ENCODE results near the gene STK32C.

Gene STK32C

DNA sequence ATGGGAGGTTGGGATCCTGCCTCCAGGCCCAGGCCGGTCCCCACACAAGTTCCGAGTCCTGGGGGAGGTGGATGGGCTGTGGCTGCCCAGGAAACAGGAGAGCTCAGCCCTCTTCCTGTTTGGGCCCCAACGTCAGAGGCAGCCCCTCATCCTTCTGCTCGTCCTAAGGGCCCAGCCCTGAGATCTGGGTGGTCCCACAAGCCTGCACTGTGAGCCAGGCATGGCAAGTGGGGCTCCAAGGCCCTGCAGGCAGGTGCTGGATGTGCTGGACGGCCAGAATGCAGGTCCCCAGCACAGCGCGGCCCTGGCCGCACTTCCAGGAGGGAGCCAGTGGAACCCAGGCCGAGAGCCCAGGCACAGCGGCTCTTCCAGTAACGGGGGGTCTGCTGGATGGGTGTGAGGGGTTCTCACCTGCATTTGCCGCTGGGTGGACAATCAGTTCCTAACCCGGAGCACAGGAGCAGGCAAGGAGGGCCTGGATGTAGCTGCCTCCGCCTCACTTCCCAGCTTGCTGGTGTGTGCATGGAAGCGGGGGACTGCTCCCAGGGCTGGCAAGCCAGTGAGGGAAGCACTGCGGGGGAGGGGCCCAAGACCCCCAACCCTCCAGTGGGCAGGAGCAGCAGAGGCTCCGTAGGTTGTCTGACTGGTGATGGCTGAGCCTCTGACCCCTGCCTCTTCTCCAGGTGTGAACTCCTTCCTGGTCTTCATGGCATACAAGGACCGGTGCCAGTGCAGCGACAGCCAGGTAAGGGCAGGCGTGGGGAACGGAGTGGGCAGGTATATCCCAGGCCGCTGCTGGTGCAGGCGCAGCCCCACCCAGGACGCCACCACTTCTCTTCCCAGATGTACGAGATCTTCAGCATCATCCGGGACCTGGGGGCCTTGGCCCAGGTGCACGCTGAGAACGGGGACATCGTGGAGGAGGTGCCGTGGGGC lies 111.3 kb downstream of the STK32C start:
- Histone ChIP-seq H3K4ac (ENCODE audit: low read depth, low read length) (no peak overlapping the region), H3K23ac (ENCODE audit: low read length) (no peak overlapping the region), H3K4me3 (ENCODE audit: low read depth, low read length) (no peak overlapping the region), H3K4me2 (ENCODE audit: low read length) (no peak overlapping the region), H3K79me2 (ENCODE audit: control insufficient read depth, insufficient read depth, low read length, poor library complexity) (no peaks in the 10 kb centered on the region), H3K4me1 (ENCODE audit: control insufficient read depth in 1 of 2, insufficient read depth in 2 of 2, low read length in 2 of 2) (no peaks in the 10 kb centered on the region), H2BK12ac (ENCODE audit: low read length) (no peak overlapping the region), H3K9me3 (ENCODE audit: insufficient read depth, low read depth, low read length) (no peaks in the 10 kb centered on the region), H3K36me3 (ENCODE audit: control insufficient read depth in 1 of 2, insufficient read depth in 2 of 2, low read length in 2 of 2) (no peaks in the 10 kb centered on the region), H3K14ac (ENCODE audit: low read length) (no peak overlapping the region), H2BK120ac (ENCODE audit: insufficient read depth, low read length, poor library complexity) (no peak overlapping the region), H2AFZ (ENCODE audit: insufficient read depth, low read length, poor library complexity) (no peak overlapping the region), H3K79me1 (ENCODE audit: low read length) (no peaks in the 10 kb centered on the region), H3K27me3 (ENCODE audit: insufficient read depth, low read length) (no peaks in the 10 kb centered on the region), H3K27ac (ENCODE audit: low read depth, low read length) (no peak overlapping the region), H4K91ac (ENCODE audit: low read depth, low read length) (no peak overlapping the region), H4K12ac (ENCODE audit: low read depth, low read length) (no peak overlapping the region), H3K18ac (ENCODE audit: low read length) (no peak overlapping the region), H2BK5ac (ENCODE audit: low read depth, low read length, poor library complexity) (no peak overlapping the region), H2AK5ac (ENCODE audit: low read length) (no peak overlapping the region), H4K8ac (ENCODE audit: low read depth, low read length) (no peak overlapping the region), H3K9ac (ENCODE audit: low read length) (no peak overlapping the region)
- WGBS (ENCODE audit: extremely low coverage, insufficient coverage, insufficient read length), result no CpG with 5 or more reads among the region's 30 CpGs
- DNase-seq, result no peak

DNA sequence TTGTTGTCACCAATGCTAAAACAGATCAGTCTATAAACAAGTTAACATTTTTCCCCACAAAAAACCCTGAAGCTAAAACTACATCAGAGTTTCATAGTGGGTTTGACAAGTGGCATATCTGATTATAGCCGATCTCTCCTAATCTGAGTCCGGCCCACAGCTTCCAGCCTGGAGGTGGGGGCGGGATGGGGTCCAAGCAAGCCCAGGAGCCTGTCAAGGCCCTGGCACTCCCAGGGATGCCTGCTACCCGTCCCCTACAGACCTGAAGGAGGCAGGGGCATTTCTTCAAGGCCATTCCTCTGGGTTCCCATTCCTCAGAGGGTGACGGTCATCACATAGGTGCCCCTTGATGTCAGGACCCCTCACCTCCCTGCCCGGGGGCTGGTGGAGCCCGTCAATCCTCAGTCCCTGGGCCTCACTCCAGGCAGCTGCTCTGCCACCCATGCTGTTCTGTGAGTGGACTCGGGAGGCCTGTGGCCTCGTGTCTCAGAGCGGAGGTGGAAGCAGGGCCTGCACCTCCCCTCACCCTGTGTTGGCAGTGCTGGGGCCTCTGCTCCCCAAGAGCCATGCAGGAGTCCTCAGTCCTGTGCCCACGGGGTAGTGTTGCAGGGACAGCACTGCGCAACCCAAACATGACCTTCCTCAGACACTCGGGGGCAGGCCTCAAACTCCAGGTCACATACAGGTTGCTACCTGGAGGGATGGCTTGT lies 112.2 kb downstream of the STK32C start:
- WGBS (ENCODE audit: extremely low coverage, insufficient coverage, insufficient read length), result no CpG with 5 or more reads among the region's 13 CpGs
- H2AFZ ChIP-seq (ENCODE audit: insufficient read depth, low read length, poor library complexity), result no peak overlapping the region
- no peak overlapping the region for H4K91ac ChIP-seq (ENCODE audit: low read depth, low read length)
- no peak overlapping the region for H2BK120ac ChIP-seq (ENCODE audit: insufficient read depth, low read length, poor library complexity)
- H3K23ac ChIP-seq (ENCODE audit: low read length), result no peak overlapping the region
- H3K4me3 ChIP-seq (ENCODE audit: low read depth, low read length), result no peak overlapping the region
- H3K4me1 ChIP-seq (ENCODE audit: control insufficient read depth in 1 of 2, insufficient read depth in 2 of 2, low read length in 2 of 2), result no peaks in the 10 kb centered on the region
- H3K9me3 ChIP-seq (ENCODE audit: insufficient read depth, low read depth, low read length), result no peaks in the 10 kb centered on the region
- H3K36me3 ChIP-seq (ENCODE audit: control insufficient read depth in 1 of 2, insufficient read depth in 2 of 2, low read length in 2 of 2), result no peaks in the 10 kb centered on the region
- H3K4ac ChIP-seq (ENCODE audit: low read depth, low read length), result no peak overlapping the region
- H4K12ac ChIP-seq (ENCODE audit: low read depth, low read length), result no peak overlapping the region
- no peak overlapping the region for H3K4me2 ChIP-seq (ENCODE audit: low read length)
- H4K8ac ChIP-seq (ENCODE audit: low read depth, low read length), result no peak overlapping the region
- H3K27ac ChIP-seq (ENCODE audit: low read depth, low read length), result no peak overlapping the region
- no peak overlapping the region for H3K18ac ChIP-seq (ENCODE audit: low read length)
- H3K27me3 ChIP-seq (ENCODE audit: insufficient read depth, low read length), result no peaks in the 10 kb centered on the region
- no peaks in the 10 kb centered on the region for H3K79me2 ChIP-seq (ENCODE audit: control insufficient read depth, insufficient read depth, low read length, poor library complexity)
- H2BK12ac ChIP-seq (ENCODE audit: low read length), result no peak overlapping the region
- no peak for DNase-seq
- H3K9ac ChIP-seq (ENCODE audit: low read length), result no peak overlapping the region
- H2AK5ac ChIP-seq (ENCODE audit: low read length), result no peak overlapping the region
- no peaks in the 10 kb centered on the region for H3K79me1 ChIP-seq (ENCODE audit: low read length)
- no peak overlapping the region for H2BK5ac ChIP-seq (ENCODE audit: low read depth, low read length, poor library complexity)
- no peak overlapping the region for H3K14ac ChIP-seq (ENCODE audit: low read length)

DNA sequence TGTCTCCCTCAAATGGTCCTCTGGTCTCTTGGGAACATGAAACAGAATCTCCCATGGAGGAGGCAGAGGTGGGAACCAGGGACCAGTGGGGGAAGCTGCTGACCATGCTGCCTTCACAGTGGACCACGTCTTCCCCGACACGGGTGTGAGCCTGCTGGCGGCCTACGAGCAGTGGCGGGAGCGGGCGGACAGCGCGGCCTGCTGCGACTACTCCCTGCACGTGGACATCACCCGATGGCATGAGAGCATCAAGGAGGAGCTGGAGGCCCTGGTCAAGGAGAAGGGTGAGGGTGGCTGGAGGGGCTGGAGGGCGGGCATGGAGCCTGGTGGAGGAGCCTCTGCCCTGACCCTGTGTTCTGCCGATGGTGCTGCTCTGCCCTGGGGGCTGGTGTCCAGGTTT lies 113.0 kb downstream of the STK32C start:
- no CpG with 5 or more reads among the region's 15 CpGs for WGBS (ENCODE audit: extremely low coverage, insufficient coverage, insufficient read length)
- H3K79me2 ChIP-seq (ENCODE audit: control insufficient read depth, insufficient read depth, low read length, poor library complexity), result no peaks in the 10 kb centered on the region
- H2BK12ac ChIP-seq (ENCODE audit: low read length), result no peak overlapping the region
- no peak for DNase-seq
- no peak overlapping the region for H3K23ac ChIP-seq (ENCODE audit: low read length)
- H3K18ac ChIP-seq (ENCODE audit: low read length), result no peak overlapping the region
- no peak overlapping the region for H4K91ac ChIP-seq (ENCODE audit: low read depth, low read length)
- H4K12ac ChIP-seq (ENCODE audit: low read depth, low read length), result no peak overlapping the region
- no peak overlapping the region for H2AFZ ChIP-seq (ENCODE audit: insufficient read depth, low read length, poor library complexity)
- H3K4me1 ChIP-seq (ENCODE audit: control insufficient read depth in 1 of 2, insufficient read depth in 2 of 2, low read length in 2 of 2), result no peaks in the 10 kb centered on the region
- no peaks in the 10 kb centered on the region for H3K36me3 ChIP-seq (ENCODE audit: control insufficient read depth in 1 of 2, insufficient read depth in 2 of 2, low read length in 2 of 2)
- H2BK5ac ChIP-seq (ENCODE audit: low read depth, low read length, poor library complexity), result no peak overlapping the region
- H3K79me1 ChIP-seq (ENCODE audit: low read length), result no peaks in the 10 kb centered on the region
- H3K4me3 ChIP-seq (ENCODE audit: low read depth, low read length), result no peak overlapping the region
- no peak overlapping the region for H3K4ac ChIP-seq (ENCODE audit: low read depth, low read length)
- H4K8ac ChIP-seq (ENCODE audit: low read depth, low read length), result no peak overlapping the region
- no peak overlapping the region for H3K27ac ChIP-seq (ENCODE audit: low read depth, low read length)
- H3K9me3 ChIP-seq (ENCODE audit: insufficient read depth, low read depth, low read length), result peaks cover 3% of the 10 kb centered on the region
- H3K9ac ChIP-seq (ENCODE audit: low read length), result no peak overlapping the region
- H2BK120ac ChIP-seq (ENCODE audit: insufficient read depth, low read length, poor library complexity), result no peak overlapping the region
- no peaks in the 10 kb centered on the region for H3K27me3 ChIP-seq (ENCODE audit: insufficient read depth, low read length)
- no peak overlapping the region for H2AK5ac ChIP-seq (ENCODE audit: low read length)
- no peak overlapping the region for H3K4me2 ChIP-seq (ENCODE audit: low read length)
- H3K14ac ChIP-seq (ENCODE audit: low read length), result no peak overlapping the region

DNA sequence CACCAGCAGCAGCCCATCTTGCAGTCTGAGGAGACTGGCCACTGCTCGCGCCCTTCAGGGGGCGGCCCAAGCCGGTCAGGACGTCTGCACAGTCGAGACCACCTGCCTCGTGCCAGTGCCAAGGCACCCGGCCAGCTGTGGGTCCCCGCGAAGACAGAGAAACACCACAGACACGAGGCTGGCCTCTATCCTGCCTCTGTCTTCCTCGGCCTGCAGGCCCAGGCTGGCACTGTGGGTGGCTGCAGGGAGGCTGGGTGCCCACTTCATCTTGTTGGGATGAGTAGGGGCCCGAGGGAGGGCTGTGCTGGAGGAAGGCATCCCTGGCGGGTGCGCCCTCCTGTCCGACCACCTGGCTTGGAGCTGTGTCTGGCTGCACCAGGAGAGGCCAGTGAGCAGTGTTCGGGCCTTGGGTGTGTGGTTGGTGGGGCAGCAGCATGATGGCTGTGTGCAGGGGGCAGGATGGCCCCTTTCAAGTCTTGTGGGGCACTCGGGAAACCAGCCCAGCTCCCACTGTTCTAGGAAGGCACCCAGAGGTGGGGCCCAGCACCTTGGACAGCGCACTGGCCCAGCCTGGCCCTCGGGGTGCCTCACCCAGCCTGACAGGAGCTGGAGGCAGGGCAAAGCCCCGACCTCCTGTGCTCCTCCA lies 113.7 kb downstream of the STK32C start:
- no peak overlapping the region for H3K9ac ChIP-seq (ENCODE audit: low read length)
- H2BK5ac ChIP-seq (ENCODE audit: low read depth, low read length, poor library complexity), result no peak overlapping the region
- DNase-seq, result peak in 1 of 2 donors; percentile 2
- no peaks in the 10 kb centered on the region for H3K4me1 ChIP-seq (ENCODE audit: control insufficient read depth in 1 of 2, insufficient read depth in 2 of 2, low read length in 2 of 2)
- no peak overlapping the region for H3K14ac ChIP-seq (ENCODE audit: low read length)
- H4K91ac ChIP-seq (ENCODE audit: low read depth, low read length), result no peak overlapping the region
- no peak overlapping the region for H4K12ac ChIP-seq (ENCODE audit: low read depth, low read length)
- H3K36me3 ChIP-seq (ENCODE audit: control insufficient read depth in 1 of 2, insufficient read depth in 2 of 2, low read length in 2 of 2), result no peaks in the 10 kb centered on the region
- H3K4me3 ChIP-seq (ENCODE audit: low read depth, low read length), result no peak overlapping the region
- H3K79me2 ChIP-seq (ENCODE audit: control insufficient read depth, insufficient read depth, low read length, poor library complexity), result no peaks in the 10 kb centered on the region
- no peak overlapping the region for H3K23ac ChIP-seq (ENCODE audit: low read length)
- no peak overlapping the region for H2AK5ac ChIP-seq (ENCODE audit: low read length)
- no peak overlapping the region for H3K27ac ChIP-seq (ENCODE audit: low read depth, low read length)
- no peak overlapping the region for H3K4me2 ChIP-seq (ENCODE audit: low read length)
- no CpG with 5 or more reads among the region's 21 CpGs for WGBS (ENCODE audit: extremely low coverage, insufficient coverage, insufficient read length)
- no peak overlapping the region for H4K8ac ChIP-seq (ENCODE audit: low read depth, low read length)
- peaks cover 5% of the 10 kb centered on the region for H3K9me3 ChIP-seq (ENCODE audit: insufficient read depth, low read depth, low read length)
- H2BK12ac ChIP-seq (ENCODE audit: low read length), result no peak overlapping the region
- no peak overlapping the region for H2BK120ac ChIP-seq (ENCODE audit: insufficient read depth, low read length, poor library complexity)
- H3K79me1 ChIP-seq (ENCODE audit: low read length), result no peaks in the 10 kb centered on the region
- H3K18ac ChIP-seq (ENCODE audit: low read length), result no peak overlapping the region
- no peak overlapping the region for H3K4ac ChIP-seq (ENCODE audit: low read depth, low read length)
- H2AFZ ChIP-seq (ENCODE audit: insufficient read depth, low read length, poor library complexity), result no peak overlapping the region
- H3K27me3 ChIP-seq (ENCODE audit: insufficient read depth, low read length), result peaks cover 5% of the 10 kb centered on the region

All from trophoblast cell (in vitro differentiated cells and primary cell).